ENCODE measurements around the gene GABPB1. TPM values are rescaled to one million over a fixed set of nuclear protein-coding genes. Genes with fewer than 3 reads are reported as not detected.

The GABPB1 gene
- total RNA-seq, 5 donors from 2014 or later (not counting 1 experiment from before 2014, with no cell fraction given): 15.4 to 21.6 (median 19.5) TPM

GRCh38 chr15:50247819-50248655 lies 107.0 kb downstream of the GABPB1 start:
- no peaks in the 10 kb centered on the region for H3K27me3 Mint-ChIP-seq
- H3K36me3 ChIP-seq (ENCODE audit: control insufficient read depth in 2 of 2, extremely low read depth in 1 of 2, insufficient read depth in 1 of 2, low read length in 1 of 2): no peaks in the 10 kb centered on the region
- DNase-seq (peak in 27 of 35 experiments; percentile 21 to 70 (median 41)), ATAC-seq (replicated peaks in 1 of 4) (peak in 3 of 4 experiments; percentile 82 to 98 (median 87))
- H3K27me3 ChIP-seq (replicated peaks in 1 of 2; ENCODE audit: control insufficient read depth in 2 of 2, extremely low read depth in 1 of 2, insufficient read depth in 2 of 2, low read length in 1 of 2): no peaks in the 10 kb centered on the region
- WGBS (ENCODE audit: insufficient coverage): 77% methylated on average over 13 of the region's 14 CpGs
- ChIA-PET CTCF (no interaction called here), POLR2A (no interaction called here)
- H3K4me1 Mint-ChIP-seq: peaks cover 0 to 22% (median 18%) of the 10 kb centered on the region in 3 donors
- H3K9me3 ChIP-seq: no peaks in the 10 kb centered on the region
- peak overlapping the region; percentile 11 for H3K27ac ChIP-seq (ENCODE audit: low read length)
- peaks cover 0 to 3% (median 0%) of the 10 kb centered on the region in 3 donors for H3K9me3 Mint-ChIP-seq
- peaks cover 2 to 18% of the 10 kb centered on the region in 2 experiments for H3K4me1 ChIP-seq (ENCODE audit: control insufficient read depth in 1 of 2, extremely low read depth in 1 of 2, insufficient read depth in 2 of 2, low read length in 2 of 2)
- peak overlapping the region in 2 of 3 donors; percentile 60 to 80 for H3K4me3 Mint-ChIP-seq
- peak overlapping the region in 1 of 2 donors; percentile 89 for H3K27ac Mint-ChIP-seq
- peak overlapping the region in 1 of 2 donors; percentile 40 for H3K4me3 ChIP-seq (ENCODE audit: control insufficient read depth in 1 of 2, extremely low read depth in 1 of 2, low read length in 1 of 2)
- H3K36me3 Mint-ChIP-seq: no peaks in the 10 kb centered on the region

- Histone ChIP-seq H3K27me3 (replicated peaks in 1 of 2; ENCODE audit: control insufficient read depth in 2 of 2, extremely low read depth in 1 of 2, insufficient read depth in 2 of 2, low read length in 1 of 2) (no peaks in the 10 kb centered on the region), H3K4me3 (ENCODE audit: control insufficient read depth in 1 of 2, extremely low read depth in 1 of 2, low read length in 1 of 2) (no peak overlapping the region), H3K4me1 (ENCODE audit: control insufficient read depth in 1 of 2, extremely low read depth in 1 of 2, insufficient read depth in 2 of 2, low read length in 2 of 2) (peaks cover 2 to 18% of the 10 kb centered on the region in 2 experiments), H3K36me3 (ENCODE audit: control insufficient read depth in 2 of 2, extremely low read depth in 1 of 2, insufficient read depth in 1 of 2, low read length in 1 of 2) (no peaks in the 10 kb centered on the region), H3K27ac (ENCODE audit: low read length) (no peak overlapping the region), H3K9me3 (no peaks in the 10 kb centered on the region)
- 90% methylated on average over 1 of the region's 2 CpGs for WGBS (ENCODE audit: insufficient coverage)
- CTCF ChIA-PET: interaction anchor here in 1 of 2 donors (1.0 kb wide), 1 partner anchor 1283 kb away, joined by 3 read pairs; the partner anchor contains the start of gene SHC4
- Mint-ChIP-seq H3K36me3 (no peaks in the 10 kb centered on the region), H3K27ac (no peak overlapping the region), H3K4me1 (peaks cover 0 to 22% (median 18%) of the 10 kb centered on the region in 3 donors), H3K27me3 (no peaks in the 10 kb centered on the region), H3K9me3 (peaks cover 0 to 3% (median 0%) of the 10 kb centered on the region in 3 donors), H3K4me3 (no peak overlapping the region)
- POLR2A ChIA-PET: no interaction called here
- DNase-seq (no peak), ATAC-seq (replicated peaks in 1 of 4) (no peak)
Measured at GRCh38 chr15:50246631-50247030, 108.4 kb downstream of the GABPB1 start.

GRCh38 chr15:50244959-50245624 lies 109.9 kb downstream of the GABPB1 start:
- Mint-ChIP-seq H3K27ac (no peak overlapping the region), H3K4me3 (no peak overlapping the region), H3K9me3 (peaks cover 0 to 3% (median 0%) of the 10 kb centered on the region in 3 donors), H3K4me1 (peaks cover 0 to 22% (median 18%) of the 10 kb centered on the region in 3 donors), H3K27me3 (no peaks in the 10 kb centered on the region), H3K36me3 (no peaks in the 10 kb centered on the region)
- Histone ChIP-seq H3K4me3 (ENCODE audit: control insufficient read depth in 1 of 2, extremely low read depth in 1 of 2, low read length in 1 of 2) (no peak overlapping the region), H3K27ac (ENCODE audit: low read length) (no peak overlapping the region), H3K9me3 (no peaks in the 10 kb centered on the region), H3K36me3 (ENCODE audit: control insufficient read depth in 2 of 2, extremely low read depth in 1 of 2, insufficient read depth in 1 of 2, low read length in 1 of 2) (no peaks in the 10 kb centered on the region), H3K4me1 (ENCODE audit: control insufficient read depth in 1 of 2, extremely low read depth in 1 of 2, insufficient read depth in 2 of 2, low read length in 2 of 2) (peaks cover 2 to 18% of the 10 kb centered on the region in 2 experiments), H3K27me3 (replicated peaks in 1 of 2; ENCODE audit: control insufficient read depth in 2 of 2, extremely low read depth in 1 of 2, insufficient read depth in 2 of 2, low read length in 1 of 2) (no peaks in the 10 kb centered on the region)
- ChIA-PET CTCF (no interaction called here), POLR2A (no interaction called here)
- ATAC-seq (replicated peaks in 1 of 4) (no peak), DNase-seq (no peak)
- WGBS (ENCODE audit: insufficient coverage): 100% methylated on average over 1 of the region's 2 CpGs

- DNase-seq (no peak), ATAC-seq (replicated peaks in 1 of 4) (no peak)
- WGBS (ENCODE audit: insufficient coverage): 100% methylated on average over 1 of the region's 1 CpG
- no peaks in the 10 kb centered on the region for H3K36me3 Mint-ChIP-seq
- no peaks in the 10 kb centered on the region for H3K36me3 ChIP-seq (ENCODE audit: control insufficient read depth in 2 of 2, extremely low read depth in 1 of 2, insufficient read depth in 1 of 2, low read length in 1 of 2)
- peaks cover 0 to 19% (median 18%) of the 10 kb centered on the region in 3 donors for H3K4me1 Mint-ChIP-seq
- ChIA-PET CTCF (interaction anchor here in 1 of 2 donors (0.6 kb wide), 1 partner anchor 47 kb away, joined by 5 read pairs; no protein-coding TSS in a partner anchor), POLR2A (no interaction called here)
- H3K4me3 ChIP-seq (ENCODE audit: control insufficient read depth in 1 of 2, extremely low read depth in 1 of 2, low read length in 1 of 2): no peak overlapping the region
- H3K9me3 Mint-ChIP-seq: peaks cover 0 to 3% (median 0%) of the 10 kb centered on the region in 3 donors
- H3K27ac Mint-ChIP-seq: no peak overlapping the region
- no peaks in the 10 kb centered on the region for H3K9me3 ChIP-seq
- H3K27me3 ChIP-seq (replicated peaks in 1 of 2; ENCODE audit: control insufficient read depth in 2 of 2, extremely low read depth in 1 of 2, insufficient read depth in 2 of 2, low read length in 1 of 2): no peaks in the 10 kb centered on the region
- peaks cover 2 to 18% of the 10 kb centered on the region in 2 experiments for H3K4me1 ChIP-seq (ENCODE audit: control insufficient read depth in 1 of 2, extremely low read depth in 1 of 2, insufficient read depth in 2 of 2, low read length in 2 of 2)
- H3K4me3 Mint-ChIP-seq: no peak overlapping the region
- no peaks in the 10 kb centered on the region for H3K27me3 Mint-ChIP-seq
- no peak overlapping the region for H3K27ac ChIP-seq (ENCODE audit: low read length)
Measured at GRCh38 chr15:50244153-50244552, 110.8 kb downstream of the GABPB1 start.

DNA sequence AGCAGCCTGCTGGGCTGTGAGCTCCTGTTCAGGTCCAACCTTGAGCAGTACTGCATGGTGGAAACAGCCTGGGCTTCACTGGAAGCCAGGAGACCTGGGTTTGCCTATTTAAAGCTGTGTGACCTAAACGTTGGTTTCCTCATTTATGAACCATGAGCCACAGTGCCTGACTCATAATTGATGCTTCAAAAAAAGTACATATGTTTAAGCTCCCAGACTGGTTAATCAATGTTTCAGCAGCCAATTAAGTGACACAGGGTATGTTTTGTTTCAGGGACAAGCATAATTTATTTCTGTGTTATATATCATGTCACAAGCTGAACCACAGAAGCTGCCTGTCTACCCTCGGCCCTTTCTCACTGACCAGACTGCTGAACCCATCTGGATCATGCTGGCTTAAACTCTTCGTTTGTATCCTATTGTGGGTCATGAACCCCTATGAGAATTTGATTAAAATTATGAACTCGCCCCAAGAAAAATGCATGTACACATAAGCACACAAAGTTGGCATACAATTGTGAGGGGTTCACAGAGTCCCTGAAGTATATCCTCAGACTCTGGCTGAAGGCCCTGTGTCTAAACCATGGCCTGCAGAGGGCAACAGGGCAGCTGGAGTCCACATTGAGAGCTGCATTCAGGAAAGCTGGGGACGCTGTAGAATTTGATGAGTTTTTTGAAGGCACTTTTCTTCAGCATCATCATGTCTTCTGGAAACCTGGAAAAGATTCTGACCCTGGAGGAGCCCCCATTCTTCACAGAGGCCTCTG lies 113.1 kb downstream of the GABPB1 start:
- Mint-ChIP-seq H3K27me3 (no peaks in the 10 kb centered on the region), H3K4me3 (no peak overlapping the region), H3K9me3 (peaks cover 0 to 3% (median 0%) of the 10 kb centered on the region in 3 donors), H3K27ac (no peak overlapping the region), H3K4me1 (peaks cover 0 to 1% (median 0%) of the 10 kb centered on the region in 3 donors), H3K36me3 (no peaks in the 10 kb centered on the region)
- DNase-seq: no peak
- H3K36me3 ChIP-seq (ENCODE audit: control insufficient read depth in 2 of 2, extremely low read depth in 1 of 2, insufficient read depth in 1 of 2, low read length in 1 of 2): no peaks in the 10 kb centered on the region
- no peaks in the 10 kb centered on the region for H3K4me1 ChIP-seq (ENCODE audit: control insufficient read depth in 1 of 2, extremely low read depth in 1 of 2, insufficient read depth in 2 of 2, low read length in 2 of 2)
- ChIA-PET POLR2A (no interaction called here), CTCF (no interaction called here)
- H3K27me3 ChIP-seq (replicated peaks in 1 of 2; ENCODE audit: control insufficient read depth in 2 of 2, extremely low read depth in 1 of 2, insufficient read depth in 2 of 2, low read length in 1 of 2): no peaks in the 10 kb centered on the region
- WGBS (ENCODE audit: insufficient coverage): 17% methylated on average over 1 of the region's 5 CpGs
- no peak overlapping the region for H3K4me3 ChIP-seq (ENCODE audit: control insufficient read depth in 1 of 2, extremely low read depth in 1 of 2, low read length in 1 of 2)
- H3K27ac ChIP-seq (ENCODE audit: low read length): no peak overlapping the region
- no peak for ATAC-seq (replicated peaks in 1 of 4)
- no peaks in the 10 kb centered on the region for H3K9me3 ChIP-seq

DNA sequence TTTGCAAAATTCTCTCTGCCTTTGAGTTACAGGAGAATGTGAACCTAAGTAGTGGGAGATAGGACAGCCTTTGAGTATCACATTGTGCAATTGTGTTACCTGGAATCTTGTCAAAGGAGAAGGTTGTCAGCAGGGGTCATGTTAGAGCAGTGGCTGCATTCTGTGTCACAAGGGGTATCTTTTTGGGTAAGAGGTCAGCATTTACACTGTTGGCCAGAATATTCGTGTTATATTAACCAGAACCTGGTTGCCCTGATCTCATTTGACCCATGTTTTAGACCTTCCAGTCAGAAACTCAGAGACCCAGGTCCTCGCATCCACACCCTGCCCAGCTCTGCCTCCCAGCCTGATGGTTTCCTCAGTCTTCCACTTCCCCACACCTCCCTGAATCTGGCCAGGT lies 116.7 kb downstream of the GABPB1 start:
- DNase-seq (no peak), ATAC-seq (replicated peaks in 1 of 4) (no peak)
- no peak overlapping the region for H3K4me3 ChIP-seq (ENCODE audit: control insufficient read depth in 1 of 2, extremely low read depth in 1 of 2, low read length in 1 of 2)
- H3K27ac ChIP-seq (ENCODE audit: low read length): no peak overlapping the region
- Mint-ChIP-seq H3K4me1 (no peaks in the 10 kb centered on the region), H3K36me3 (no peaks in the 10 kb centered on the region), H3K27ac (no peak overlapping the region), H3K4me3 (no peak overlapping the region), H3K27me3 (no peaks in the 10 kb centered on the region), H3K9me3 (no peaks in the 10 kb centered on the region)
- POLR2A ChIA-PET: no interaction called here
- no peaks in the 10 kb centered on the region for H3K9me3 ChIP-seq
- no peaks in the 10 kb centered on the region for H3K27me3 ChIP-seq (replicated peaks in 1 of 2; ENCODE audit: control insufficient read depth in 2 of 2, extremely low read depth in 1 of 2, insufficient read depth in 2 of 2, low read length in 1 of 2)
- WGBS (ENCODE audit: insufficient coverage): 88% methylated on average over 2 of the region's 2 CpGs
- H3K4me1 ChIP-seq (ENCODE audit: control insufficient read depth in 1 of 2, extremely low read depth in 1 of 2, insufficient read depth in 2 of 2, low read length in 2 of 2): no peaks in the 10 kb centered on the region
- no peaks in the 10 kb centered on the region for H3K36me3 ChIP-seq (ENCODE audit: control insufficient read depth in 2 of 2, extremely low read depth in 1 of 2, insufficient read depth in 1 of 2, low read length in 1 of 2)
- CTCF ChIA-PET: no interaction called here
